C4-2B (cell line): ENCODE data around the gene PTPN23.

Source experiments
- ZFX ChIP-seq: fragments of 450-650 bp; IDR thresholded peaks from 2 replicates; pipeline ENCODE4 v1.6.1; 2017
- TF ChIP-seq, protein P1 (sequence below): fragments of 450-650 bp; conservative IDR thresholded peaks from 2 replicates; pipeline ENCODE4 v1.5.1; 2017; ENCODE audit warnings: mild to moderate bottlenecking

DNA sequence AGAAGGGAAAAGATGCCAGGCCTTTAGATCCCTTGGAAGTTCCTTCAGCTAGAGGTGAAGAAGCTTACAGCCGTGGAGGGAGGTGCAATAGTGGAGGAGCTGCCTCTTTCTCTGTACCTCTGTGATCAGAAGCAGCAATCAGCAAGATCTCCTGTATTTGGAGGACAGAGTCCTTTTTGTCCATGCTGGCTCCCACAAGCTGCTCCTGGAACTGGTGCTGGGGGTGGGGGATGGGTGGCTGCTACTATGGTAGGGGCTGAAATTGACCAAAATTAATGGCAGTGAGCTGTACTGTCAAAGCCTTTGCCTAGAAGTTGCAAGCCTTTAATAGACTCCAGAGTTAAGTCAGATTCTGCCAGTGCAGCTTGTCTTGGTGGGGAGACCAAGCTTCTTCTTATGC is 18.2 kb downstream of the PTPN23 start:
- TF ChIP-seq, protein P1, sequence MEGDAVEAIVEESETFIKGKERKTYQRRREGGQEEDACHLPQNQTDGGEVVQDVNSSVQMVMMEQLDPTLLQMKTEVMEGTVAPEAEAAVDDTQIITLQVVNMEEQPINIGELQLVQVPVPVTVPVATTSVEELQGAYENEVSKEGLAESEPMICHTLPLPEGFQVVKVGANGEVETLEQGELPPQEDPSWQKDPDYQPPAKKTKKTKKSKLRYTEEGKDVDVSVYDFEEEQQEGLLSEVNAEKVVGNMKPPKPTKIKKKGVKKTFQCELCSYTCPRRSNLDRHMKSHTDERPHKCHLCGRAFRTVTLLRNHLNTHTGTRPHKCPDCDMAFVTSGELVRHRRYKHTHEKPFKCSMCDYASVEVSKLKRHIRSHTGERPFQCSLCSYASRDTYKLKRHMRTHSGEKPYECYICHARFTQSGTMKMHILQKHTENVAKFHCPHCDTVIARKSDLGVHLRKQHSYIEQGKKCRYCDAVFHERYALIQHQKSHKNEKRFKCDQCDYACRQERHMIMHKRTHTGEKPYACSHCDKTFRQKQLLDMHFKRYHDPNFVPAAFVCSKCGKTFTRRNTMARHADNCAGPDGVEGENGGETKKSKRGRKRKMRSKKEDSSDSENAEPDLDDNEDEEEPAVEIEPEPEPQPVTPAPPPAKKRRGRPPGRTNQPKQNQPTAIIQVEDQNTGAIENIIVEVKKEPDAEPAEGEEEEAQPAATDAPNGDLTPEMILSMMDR: no peak
- no peak for TF ChIP-seq ZFX
